NCI-H345 treated with DMSO at 0.1 percent for 48 hours (cell line): ENCODE results near the gene CACNA1S.

Experiments used
- DNase-seq: peaks from one replicate; lab custom pipeline; 2025; ENCODE audit not compliant: unreplicated experiment; lab: John Stamatoyannopoulos, UW

CACNA1S gene

GRCh38 chr1:201140235-201140940 is 28.2 kb upstream of the CACNA1S start:
- DNase-seq, result peak; percentile 36

DNA sequence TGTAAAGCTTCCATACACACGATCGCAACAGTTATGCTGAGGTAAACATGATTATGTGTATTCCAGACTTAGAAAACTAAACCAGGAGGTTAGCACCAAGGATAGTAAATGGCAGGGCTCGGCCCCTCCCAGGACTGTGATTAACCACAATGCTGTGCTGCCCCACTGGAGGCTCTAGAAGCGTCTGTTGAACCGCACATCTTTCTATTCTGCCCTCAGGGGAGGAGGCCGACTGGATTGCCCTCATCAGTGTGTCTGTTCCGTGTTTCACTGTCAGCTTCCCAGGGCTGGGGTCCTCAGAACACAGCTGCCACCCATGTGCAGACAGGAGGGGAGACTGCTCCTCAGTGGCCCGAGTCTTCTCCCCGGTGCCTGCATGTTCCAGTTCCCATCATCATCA is 27.5 kb upstream of the CACNA1S start:
- no peak for DNase-seq

- DNase-seq, result no peak
These were observed 27.1 kb upstream of the CACNA1S start for GRCh38 chr1:201139306-201139705.

DNA sequence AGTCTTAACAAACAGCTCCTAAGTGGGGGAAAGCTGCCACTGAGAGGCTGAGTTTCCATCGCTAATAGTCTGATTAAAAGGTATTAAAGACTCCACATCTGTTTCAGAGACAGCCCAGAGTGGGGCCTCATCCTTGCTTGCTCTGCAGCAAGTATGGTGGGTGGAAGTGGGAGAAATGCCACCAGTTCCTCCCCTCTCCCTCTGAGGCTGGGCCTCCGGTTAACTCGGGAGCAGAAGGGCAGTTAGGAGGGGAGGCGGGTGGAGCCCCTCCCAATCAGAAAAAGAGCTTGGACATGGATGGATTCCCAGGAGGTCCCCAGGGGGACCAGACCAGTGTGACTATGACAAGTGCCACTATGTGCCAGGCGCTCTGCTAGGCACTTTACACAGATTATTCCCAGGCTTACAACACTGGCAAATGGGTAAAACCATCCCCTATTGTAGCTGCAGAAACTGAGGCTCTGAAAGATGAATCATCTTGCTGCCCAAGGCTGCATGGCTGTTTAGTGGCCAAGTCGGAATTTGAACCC is 26.1 kb upstream of the CACNA1S start:
- DNase-seq, result no peak

- no peak for DNase-seq
These were observed 25.5 kb upstream of the CACNA1S start for GRCh38 chr1:201137579-201138310.

DNA sequence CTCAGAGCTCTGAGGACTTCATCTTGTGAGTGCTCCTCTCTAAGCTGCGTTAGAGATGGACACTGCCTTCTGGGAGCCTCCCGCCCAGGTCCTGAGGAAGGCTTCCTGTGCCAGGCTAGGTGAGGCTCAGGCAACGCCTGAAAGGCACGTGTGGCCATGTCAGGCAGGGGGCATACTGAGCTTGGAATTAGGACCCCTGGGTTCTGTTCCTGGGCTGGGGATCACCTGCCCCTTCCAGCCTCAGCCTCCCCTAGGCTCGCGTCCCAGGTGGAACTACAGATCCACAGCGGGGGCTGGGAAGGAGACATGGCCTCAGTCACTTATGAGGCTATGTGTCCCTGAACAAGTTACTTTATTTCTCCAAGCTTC is 24.8 kb upstream of the CACNA1S start:
- DNase-seq, result no peak

- DNase-seq, result no peak
These were observed 24.3 kb upstream of the CACNA1S start for GRCh38 chr1:201136355-201137023.

DNA sequence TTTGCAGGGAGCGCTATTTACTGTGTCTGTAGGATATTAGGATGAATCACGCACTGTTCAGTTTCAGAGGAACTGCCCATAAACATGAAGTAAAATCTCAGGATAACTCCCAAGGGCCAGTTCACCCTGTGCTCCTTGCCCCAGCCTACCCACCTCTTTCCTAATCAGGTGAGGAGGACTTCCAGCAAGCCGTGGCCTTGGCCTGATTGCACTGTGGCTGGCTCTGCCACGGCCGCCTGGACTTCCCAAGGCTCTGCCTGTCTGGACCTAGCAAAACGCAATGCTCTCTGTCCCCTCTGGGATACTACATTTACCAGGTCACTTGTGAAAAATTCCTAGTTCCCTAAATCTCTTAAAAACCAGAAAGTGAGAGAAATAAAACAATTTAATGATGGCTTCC is 22.2 kb upstream of the CACNA1S start:
- DNase-seq, result no peak

GRCh38 chr1:201131398-201131797 is 19.2 kb upstream of the CACNA1S start:
- no peak for DNase-seq

DNA sequence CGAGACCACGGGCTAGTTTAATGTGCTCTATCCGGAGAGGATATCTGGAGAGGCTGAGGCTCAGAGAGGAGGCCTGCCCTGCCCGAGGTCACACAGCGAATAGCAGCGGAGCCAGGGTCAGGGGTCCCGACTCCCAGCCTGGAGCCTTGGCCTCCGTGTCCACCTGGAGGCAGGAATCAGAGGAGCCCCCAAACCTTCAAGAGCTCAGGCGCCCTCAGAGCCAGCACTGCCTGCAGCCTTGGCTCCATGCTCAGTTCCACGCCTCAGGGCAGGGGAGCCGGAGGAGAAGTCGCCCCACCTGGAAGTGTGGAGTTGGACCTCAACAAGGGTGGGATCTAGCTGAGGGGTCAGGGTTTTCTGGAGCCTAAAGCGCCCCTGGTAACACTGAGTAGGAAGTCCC is 16.7 kb upstream of the CACNA1S start:
- no peak for DNase-seq

GRCh38 chr1:201128476-201128875 is 16.2 kb upstream of the CACNA1S start:
- no peak for DNase-seq

DNA sequence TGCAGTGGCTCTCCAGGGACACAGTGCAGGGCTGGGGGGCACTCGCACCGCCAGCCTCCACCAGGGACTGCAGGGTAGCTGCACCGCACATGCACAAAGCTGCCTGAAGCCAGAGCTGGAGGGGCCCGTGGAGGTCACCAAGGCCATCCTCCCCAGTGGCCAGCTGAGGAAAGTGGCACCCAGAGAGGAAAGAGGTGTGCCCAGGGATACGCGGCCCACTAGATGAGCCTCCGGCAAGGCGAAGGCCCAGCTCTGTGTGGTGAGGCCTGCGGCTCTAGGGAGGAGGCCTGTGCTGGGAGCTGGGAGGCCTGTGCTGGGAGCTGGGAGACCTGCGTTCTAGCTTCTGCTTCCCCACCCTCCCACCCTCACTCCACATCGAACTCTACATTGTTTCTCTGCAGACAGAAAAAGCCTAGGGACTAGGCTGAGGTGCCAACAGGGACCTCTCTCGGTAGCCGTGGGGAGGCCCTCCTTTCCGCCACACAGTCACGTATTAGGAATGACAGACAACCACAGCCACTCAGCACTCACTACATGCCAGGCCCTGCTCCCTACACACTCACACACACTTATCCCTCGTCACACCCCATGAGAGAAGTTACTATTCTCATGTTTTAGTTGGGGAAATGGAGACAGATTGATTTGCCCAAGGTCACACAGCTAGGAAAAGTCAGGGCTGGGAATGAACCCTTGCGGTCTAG is 15.7 kb upstream of the CACNA1S start:
- DNase-seq, result no peak

- no peak for DNase-seq
These were observed 14.9 kb upstream of the CACNA1S start, which contains the start of gene ASCL5 for GRCh38 chr1:201126832-201127754. ASCL5 (minus strand) TSS chr1:201127184; CDS start chr1:201115372, 11,812 bp downstream.

GRCh38 chr1:201126463-201126831 is 14.2 kb upstream of the CACNA1S start:
- no peak for DNase-seq

DNA sequence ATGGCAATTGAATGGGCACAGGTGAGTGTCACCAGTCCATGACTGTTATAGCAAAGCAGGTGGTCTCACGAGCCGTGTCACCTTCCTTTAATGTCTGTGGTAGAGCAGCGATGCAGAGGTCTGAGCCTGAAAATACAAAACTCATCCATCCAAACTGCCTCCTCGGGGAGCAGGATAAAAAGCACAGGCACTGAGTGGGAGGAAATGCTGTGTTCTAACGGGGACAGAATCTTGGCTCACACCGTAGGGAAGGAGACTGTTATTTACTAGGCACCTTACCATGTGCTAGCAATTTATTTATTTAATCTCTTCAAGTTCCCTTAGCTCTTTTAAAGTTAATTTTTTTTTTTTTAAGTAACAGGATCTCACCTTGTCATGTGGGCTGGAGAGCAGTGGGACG is 13.6 kb upstream of the CACNA1S start:
- DNase-seq, result no peak

GRCh38 chr1:201125019-201125418 is 12.8 kb upstream of the CACNA1S start:
- DNase-seq, result no peak

DNA sequence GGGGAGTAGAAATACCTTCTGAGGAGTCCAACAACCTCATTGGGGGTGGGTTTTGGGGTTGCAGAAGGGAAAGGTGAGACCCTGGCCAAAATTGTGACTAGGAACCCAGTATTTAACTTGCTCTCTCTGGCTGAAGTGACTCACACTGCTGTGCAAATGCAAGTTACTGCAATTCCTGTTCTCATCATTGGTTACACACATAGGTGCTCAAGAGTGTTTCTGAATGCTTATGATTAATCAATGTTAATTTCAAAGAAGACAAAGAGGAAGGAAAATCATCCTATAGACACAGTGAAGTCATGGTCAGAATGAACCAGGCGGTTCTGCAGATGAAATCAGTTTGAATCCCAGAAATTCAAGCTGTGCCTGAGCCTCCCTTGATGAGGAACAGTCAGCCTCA is 11.6 kb upstream of the CACNA1S start:
- no peak for DNase-seq

- DNase-seq, result no peak
These were observed 10.2 kb upstream of the CACNA1S start for GRCh38 chr1:201122321-201122957.
